Suprapubic skin (tissue), 4 donors: ENCODE data around the gene UBIAD1.

Source experiments
- POLR2A ChIP-seq, 2 donors: fragments of 450-650 bp; IDR thresholded peaks; one replicate each; pipeline ENCODE4 v1.6.1; 2017; ENCODE audit warnings: antibody characterized with exemption in 2 of 2, mild to moderate bottlenecking in 2 of 2, moderate library complexity in 2 of 2
- POLR2AphosphoS5 ChIP-seq, 3 donors: sonication (generic); formaldehyde crosslinking; IDR thresholded peaks; one replicate each; pipeline ENCODE4 v1.6.1; 2017; ENCODE audit warnings: antibody characterized with exemption in 3 of 3
- TF ChIP-seq, protein P1 (sequence below), 2 donors: fragments of 200-600 bp in 1 of 2; fragments of 450-650 bp in 1 of 2; sonication (generic) in 1 of 2; IDR thresholded peaks; one replicate each; pipeline ENCODE4 v1.5.1; 2016 to 2019; ENCODE audit warnings: antibody characterized with exemption in 2 of 2, mild to moderate bottlenecking in 1 of 2, moderate library complexity in 1 of 2

DNA sequence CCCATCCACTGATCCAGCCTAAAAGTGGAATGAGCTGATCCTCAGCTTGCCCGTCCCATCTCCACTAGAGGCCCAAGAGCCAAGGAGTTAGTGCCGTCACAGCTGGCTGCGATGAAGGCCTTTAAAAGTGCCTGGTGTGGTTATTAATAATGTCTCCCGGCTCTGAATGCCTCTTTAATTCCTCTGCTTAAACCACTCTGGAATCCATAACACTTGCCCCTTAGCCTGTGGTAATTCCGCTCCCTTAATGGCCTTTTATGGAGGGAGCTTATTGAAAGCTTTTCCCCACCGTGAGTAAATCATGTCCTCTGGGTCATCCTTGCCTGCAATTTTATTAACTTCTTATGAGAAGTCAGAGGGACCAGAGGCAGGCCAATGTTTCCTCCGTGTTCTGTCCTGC lies 55.4 kb downstream of the UBIAD1 start:
- no peak for TF ChIP-seq POLR2A (IDR thresholded peaks at IDR 0.05)
- TF ChIP-seq, protein P1, sequence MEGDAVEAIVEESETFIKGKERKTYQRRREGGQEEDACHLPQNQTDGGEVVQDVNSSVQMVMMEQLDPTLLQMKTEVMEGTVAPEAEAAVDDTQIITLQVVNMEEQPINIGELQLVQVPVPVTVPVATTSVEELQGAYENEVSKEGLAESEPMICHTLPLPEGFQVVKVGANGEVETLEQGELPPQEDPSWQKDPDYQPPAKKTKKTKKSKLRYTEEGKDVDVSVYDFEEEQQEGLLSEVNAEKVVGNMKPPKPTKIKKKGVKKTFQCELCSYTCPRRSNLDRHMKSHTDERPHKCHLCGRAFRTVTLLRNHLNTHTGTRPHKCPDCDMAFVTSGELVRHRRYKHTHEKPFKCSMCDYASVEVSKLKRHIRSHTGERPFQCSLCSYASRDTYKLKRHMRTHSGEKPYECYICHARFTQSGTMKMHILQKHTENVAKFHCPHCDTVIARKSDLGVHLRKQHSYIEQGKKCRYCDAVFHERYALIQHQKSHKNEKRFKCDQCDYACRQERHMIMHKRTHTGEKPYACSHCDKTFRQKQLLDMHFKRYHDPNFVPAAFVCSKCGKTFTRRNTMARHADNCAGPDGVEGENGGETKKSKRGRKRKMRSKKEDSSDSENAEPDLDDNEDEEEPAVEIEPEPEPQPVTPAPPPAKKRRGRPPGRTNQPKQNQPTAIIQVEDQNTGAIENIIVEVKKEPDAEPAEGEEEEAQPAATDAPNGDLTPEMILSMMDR (IDR thresholded peaks at IDR 0.05), result no peak
- TF ChIP-seq POLR2AphosphoS5 (IDR thresholded peaks at IDR 0.05), result no peak
